Inflammatory macrophage treated with lipopolysaccharide for 4 hours (primary cell): Measurements from ENCODE around the gene HS3ST4.
"Not testable (repeated sequence)": the region's sequence is repeated elsewhere in the genome, so short reads cannot be mapped to it uniquely, and the experiment has no call there.

ENCODE experiments used
- DNase-seq: peaks from one replicate; pipeline ENCODE4 v3.0.0-alpha.2; 2020

The HS3ST4 gene

DNA sequence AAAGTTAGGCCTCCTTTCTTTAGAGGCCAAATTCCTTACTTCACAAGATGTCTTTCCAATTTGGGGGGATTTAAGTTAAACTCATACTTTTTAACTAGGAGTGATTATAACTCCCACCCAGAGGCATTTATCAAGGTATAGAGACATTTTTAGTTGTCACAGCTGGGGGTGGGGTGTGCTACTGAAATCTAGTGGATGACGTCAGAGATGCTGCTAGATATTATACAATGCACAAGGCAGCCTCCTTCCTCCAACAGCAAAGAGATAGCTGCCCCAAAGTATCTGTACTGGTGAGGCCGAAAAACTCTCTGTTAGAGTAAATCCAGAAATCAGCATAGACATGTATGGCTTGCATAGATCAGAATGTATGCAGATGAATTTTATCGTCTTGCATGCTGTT is 324.0 kb downstream of the HS3ST4 start:
- no peak for DNase-seq

DNA sequence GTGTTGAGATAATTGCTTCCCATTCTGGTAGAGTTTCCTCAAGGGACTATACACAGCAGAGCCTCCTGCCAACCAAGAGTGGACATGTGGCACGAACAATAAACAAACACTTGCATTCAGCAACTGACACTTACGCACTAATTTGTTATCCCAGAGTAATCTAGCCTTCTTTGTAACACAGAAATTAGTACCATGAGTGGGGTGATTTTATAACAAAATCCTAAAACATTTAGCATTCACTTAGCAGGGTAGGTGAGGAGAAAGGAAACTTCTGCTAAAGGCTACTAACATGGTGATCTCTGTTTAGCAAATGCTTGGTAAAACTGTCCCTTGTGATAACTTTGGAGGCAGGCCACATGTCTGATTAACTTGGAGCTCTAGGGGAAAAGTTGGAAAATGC is 325.2 kb downstream of the HS3ST4 start:
- no peak for DNase-seq

DNA sequence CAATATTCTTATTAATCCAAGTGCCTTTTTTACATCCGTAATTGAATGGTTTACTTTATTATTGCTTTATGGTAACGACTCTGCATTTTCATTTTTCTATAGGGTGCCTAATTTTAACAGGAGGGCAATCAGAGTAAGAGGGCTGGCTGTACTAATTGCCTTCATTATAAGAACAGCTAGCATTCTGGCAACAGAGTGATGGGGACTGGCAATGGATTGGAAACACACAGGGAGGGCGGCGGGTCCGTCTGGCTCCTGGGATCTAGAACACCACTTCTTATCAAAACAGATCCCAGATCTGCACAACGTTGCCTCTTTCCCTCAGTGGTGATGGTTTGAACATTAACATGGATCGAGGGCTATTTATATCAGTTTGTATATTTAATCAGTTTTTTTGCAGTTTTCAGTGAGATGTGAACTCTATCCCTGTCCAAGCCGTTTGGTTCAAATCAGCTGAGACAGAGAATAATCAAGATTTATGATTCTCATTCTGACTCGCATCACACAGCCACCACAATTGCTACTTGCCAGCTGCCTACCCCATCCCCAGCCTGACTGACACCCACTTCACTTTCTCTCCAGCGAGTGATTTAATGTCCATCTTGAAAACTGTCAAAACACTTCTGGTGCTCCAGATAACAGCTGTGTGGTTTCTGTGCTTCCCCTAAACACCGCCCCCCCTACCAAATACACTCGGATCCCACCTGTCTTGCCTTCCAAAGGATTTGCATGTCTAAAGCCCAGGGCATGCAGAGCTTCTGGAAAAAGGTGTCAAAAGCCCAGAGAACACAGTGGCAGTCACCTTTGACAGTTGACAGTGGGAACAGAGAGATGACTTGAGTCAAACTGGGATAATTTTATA is 327.9 kb downstream of the HS3ST4 start:
- DNase-seq: no peak

DNA sequence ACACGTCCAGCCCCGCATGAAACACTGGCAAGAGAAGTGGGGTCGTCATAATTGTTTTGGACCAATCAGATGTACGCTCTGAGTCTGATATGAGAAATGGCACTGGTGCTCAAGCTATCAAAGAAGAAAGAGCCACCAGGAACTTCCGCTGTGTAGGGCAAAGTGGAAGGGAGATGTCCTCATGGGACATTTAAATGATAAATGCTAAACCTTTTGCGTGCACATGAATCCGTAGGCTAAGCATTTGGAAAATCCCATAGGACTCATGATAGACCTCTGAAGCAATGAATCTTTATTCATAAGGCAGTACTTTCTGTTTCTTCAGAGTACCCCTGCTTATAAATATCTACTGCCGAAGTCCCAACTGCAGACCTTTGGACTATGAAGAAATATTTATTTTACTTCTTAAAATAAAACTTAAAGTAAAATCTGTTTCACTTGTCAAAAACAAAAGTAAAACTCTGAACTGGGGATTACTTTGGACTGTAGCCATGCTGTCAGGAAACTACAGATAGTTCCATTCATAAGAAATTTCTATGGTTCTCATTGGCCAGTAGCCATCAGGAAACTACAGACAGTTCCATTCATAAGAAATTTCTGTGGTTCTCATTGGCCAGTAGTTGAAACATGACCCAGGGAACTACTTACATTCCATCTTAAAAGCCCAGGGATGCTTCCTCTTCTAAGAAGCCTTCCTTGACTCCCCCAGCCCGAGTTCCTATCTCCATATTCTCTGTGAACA is 335.1 kb downstream of the HS3ST4 start:
- DNase-seq: no peak

DNA sequence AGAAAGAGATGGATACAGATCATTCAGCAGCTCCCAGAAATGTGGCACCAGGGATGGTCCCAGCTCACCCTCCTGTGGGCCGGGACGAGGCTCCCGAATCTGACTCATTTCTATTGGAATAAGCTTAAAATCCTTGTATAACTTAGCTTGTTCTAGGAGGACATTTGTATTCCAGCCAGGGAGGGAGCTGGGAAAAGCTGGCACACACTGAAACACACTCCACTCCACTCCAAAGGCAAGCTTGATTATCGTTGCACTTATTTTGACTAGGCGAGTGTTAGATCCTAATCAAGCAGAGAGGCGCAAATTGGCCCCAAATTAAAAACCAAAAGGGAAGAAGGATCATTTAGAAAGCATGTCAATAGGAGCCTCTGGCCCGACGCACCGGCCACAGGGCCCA is 339.5 kb downstream of the HS3ST4 start:
- no peak for DNase-seq

DNA sequence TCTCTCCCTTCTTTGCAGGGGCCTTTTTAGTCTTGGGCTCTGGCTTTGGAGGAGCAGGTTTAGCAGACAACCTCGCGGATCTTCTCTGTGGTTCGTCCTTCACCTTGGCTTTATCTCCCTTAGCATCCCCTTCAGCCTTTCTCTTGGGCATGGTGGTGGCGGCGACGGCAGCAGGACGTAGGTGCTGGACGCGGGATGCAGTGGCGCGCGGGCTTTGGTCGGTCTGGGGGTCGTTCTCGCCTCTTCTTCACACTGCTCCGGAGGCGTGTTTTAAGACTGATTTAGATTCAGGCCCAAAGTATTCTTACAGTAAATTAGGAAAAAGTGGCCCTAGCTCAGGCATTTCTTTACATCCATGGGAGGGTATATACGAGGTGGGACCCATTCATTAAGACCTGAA is 340.9 kb downstream of the HS3ST4 start:
- not testable (repeated sequence) for DNase-seq

DNA sequence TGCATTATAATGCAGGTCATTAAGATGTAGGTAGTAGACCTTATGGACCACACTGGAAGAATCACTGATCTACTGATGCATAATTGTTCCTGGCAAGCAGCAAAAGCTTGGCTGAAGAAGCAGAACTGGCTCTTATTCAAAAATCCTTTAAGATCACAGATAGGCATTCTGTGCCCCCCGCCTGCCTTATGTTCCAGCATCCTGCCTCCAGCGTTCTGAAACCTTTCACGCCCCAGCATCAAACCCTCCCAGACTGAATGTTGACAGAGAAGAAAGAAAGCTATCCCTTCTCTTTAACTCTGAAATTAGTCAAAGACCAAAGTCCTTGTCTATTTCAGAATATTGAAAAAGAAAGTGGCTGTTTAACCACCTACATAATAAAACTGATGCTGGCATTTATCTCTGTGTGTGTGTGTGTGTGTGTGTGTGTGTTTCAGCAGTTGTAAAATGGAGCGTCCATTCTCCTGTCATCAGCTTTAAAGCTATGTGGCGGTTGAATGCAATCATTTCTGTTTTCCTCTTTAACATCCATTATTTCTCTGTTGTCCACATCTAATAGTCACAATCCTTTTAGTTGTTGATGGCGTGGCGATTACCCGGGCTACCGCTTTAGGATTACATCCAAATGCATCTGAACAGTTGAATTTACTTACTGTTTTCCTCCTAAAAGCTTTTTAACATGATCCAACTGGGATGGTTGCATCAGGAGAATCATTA is 350.4 kb downstream of the HS3ST4 start:
- DNase-seq: no peak

DNA sequence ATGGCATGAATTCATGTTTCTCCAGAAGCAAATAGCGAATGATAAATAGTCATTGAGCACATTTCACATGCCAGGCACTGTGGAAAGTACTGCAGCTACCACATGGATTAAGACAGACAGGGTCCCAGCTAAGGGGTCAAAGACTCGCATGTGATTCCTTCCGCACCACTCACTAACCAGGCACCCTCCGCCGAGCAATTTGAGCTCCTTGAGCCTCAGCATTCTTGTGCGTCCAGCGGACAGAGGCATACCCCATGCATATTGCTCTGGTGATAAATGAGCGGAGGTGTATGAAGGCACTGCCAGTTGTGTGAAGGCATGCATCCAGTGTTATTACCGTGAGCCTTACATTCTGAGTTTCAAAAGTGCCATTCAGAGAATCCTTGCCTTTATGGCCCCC is 358.7 kb downstream of the HS3ST4 start:
- DNase-seq: no peak

DNA sequence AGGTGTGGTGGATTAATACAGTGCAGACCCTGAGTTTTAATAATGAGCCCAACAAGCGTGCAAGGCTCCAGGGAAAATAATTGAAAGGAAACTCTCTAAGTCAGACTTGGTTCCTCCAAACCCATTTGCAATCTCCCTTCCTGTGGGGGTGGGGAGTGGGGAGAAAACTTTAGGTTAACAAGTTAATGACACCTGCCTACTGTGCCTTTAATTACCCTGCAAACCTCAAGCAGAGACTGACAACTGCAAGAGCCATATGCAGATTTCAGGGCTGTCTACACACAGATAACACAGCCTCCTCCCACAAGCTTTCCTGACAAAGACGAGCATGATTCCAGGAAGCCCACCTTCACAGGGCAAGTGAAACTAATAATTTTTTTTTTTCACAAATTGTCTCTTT is 359.3 kb downstream of the HS3ST4 start:
- no peak for DNase-seq

DNA sequence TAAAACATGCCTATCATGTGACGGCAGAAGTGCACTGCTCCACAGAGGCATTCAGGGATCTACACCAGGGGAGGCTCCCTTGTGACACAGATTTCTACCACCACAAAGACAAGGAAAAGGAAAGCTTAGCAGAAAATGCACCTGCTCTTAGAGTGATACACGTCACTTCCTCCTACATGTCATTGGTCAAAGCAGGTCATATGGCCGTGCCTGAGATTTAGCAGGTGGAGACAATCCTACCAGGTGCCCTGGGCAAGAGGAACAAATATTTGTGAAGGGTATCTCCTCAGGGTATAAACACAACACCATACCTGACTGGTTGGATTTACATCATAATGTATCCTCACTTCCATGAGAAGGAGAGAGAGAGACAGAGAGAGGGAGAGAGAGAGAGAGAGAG is 362.1 kb downstream of the HS3ST4 start:
- DNase-seq: no peak

DNA sequence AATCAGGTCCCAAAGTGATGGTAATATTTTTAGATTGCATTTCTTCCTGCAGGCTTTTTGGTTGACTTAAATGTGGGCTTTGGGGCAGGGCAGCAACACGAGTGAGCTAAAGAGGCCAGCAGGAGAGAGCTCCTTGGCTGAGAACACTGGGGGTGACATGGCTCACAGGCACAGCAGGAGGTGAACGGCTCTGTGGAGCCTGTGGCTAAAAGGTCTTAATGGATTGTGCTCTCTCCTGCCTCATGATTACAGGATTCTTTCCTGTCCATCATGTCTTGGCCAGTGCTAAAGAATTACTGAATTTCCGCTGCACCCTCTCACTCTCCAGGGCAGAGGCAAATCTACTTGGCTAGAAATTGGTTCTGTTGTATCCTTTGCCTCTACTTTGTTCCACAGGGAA is 366.6 kb downstream of the HS3ST4 start:
- no peak for DNase-seq

DNA sequence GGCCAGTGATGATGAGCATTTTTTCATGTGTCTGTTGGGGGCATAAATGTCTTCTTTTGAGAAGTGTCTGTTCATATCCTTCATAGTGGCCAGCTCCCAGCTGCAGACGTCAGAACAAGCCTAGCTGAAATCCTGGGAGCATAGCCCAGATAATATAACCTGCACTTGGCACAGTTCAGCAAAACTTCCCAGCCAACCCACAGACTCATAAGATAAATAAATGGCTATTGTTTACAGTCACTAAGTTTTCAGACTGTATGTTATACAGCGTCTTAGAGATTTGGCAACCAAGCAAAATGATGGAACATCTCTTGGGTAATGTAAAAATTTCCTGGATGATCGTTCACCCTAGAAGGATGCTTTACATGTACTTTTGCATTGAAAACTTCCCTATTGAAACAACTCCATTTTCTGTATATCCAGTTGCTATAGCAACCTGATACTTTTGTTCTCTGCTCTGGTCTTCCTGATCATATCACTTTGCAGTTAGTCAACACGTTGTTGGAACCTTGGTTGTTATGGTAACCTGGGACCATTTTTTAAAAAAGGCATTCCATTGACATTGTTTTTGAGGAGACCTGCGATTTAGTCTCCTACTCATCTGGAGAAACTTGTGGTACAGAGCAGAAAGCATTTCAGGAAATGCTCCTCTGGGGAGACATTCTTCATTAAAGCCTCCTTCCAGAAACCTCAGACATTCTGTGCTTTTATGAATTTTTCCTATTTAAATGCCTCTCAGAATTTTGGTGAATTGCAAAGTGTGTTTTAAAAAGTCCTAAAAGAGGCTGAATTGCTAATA is 378.7 kb downstream of the HS3ST4 start:
- no peak for DNase-seq

DNA sequence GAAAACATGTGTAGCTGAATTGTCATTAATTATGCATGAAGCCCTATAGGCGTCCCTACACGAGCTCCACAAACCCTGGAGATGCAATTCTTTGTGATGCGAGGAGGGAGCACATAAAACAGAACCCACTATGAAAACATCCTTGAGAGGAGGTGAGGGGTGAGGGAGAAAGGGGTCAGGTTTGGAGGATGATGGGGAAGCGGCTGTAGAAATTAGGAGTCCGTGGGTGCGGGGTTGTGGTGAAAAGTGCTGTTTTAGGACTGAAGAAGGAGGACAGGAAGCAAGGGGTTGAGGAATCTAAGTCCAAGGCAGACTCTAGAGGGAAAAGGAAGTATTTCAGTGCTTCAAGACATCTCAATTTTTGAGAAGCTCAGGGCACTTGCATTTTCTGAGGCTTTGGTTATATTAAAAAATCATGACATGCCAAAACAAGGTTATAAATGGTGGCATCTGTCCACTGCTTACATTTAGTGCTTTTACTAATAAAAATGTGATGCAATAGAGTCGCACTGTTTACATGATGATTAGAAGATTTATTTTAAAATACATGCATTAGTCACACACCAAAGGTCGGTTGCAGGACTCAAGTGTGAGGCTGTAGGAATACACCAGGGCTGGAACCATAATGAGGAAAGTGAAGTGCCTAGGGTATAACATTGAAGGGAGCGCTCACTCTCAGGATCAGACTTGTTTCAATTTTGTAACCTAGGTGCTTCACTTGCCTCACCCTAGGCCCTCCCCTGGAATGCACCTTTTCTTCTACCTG is 379.5 kb downstream of the HS3ST4 start:
- DNase-seq: no peak

DNA sequence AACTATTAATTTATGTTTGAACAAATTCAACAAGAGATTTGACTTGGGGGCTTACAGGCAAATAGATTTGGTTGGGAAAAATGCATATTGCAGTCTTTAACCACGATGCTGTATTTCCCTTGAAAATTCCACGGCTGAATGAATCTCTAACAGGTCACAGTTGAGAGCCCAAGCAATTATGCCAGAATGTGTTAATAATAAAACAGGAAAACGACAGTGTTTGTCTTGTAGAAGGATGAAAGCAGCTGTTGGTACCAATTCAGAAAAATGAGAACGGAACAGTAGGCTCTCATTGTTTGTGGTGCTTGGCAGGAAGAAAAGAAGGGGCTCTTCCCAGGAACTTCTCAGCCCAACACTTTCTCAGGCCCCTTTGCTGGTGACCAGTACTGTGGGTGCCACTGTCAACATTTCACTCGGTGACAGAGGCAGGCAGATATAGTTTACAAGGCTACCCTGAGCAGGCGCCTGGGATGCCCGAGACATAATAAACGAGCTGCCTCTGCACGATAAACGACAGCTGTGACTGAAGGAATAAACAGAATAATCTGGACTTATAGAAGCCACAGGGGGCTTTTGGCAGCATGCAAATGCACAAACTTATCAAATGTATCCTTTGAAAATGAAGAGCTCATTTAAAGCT is 387.1 kb downstream of the HS3ST4 start:
- no peak for DNase-seq

DNA sequence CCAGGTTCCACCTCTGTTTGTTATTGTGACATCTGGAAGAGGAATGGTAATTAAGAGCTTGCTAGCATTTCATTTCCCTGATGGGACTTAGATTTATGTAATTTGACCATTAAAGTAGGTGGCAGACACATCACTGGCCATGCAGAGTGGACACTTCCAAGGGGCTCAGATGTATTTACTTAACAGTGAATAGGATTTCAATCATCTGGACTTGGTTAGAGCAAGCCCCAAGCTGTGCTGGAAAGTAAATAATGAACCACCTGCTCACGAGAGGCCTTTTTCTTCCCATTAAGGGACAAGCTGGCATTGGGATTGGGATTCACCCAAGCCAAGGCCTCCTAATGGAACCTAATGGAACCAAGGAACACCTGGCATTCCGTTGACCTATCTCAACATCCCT is 395.3 kb downstream of the HS3ST4 start:
- DNase-seq: no peak

DNA sequence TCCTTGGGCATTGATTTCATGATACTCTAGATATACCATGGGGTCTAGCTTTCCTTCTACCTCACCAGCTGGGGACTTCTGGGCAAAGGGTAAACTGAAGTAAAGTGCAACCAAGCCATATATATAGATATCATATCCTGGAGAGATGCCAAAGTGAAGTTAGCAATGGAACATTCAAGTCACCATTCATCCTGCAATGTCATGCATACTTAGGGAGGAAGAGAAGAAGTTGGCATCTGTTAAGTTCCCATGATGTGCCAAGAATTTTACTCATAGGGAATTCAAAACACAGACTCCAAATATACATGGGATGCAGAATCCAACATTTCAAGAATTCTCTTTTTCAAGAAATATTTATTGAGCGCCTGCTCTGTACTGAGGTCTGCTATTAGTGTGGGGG is 399.8 kb downstream of the HS3ST4 start:
- DNase-seq: no peak

DNA sequence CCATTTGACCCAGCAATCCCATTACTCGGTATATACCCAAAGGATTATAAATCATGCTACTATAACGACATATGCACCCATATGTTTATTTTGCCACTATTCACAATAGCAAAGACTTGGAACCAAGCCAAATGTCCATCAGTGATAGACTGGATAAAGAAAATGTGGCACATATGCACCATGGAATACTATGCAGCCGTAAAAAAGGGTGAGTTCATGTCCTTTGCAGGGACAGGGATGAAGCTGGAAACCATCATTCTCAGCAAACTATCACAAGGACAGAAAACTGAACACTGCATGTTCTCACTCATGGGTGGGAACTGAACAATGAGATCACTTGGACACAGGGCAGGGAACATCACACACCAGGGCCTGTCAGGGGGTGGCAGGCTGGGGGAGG is 406.4 kb downstream of the HS3ST4 start:
- DNase-seq: not testable (repeated sequence)

DNA sequence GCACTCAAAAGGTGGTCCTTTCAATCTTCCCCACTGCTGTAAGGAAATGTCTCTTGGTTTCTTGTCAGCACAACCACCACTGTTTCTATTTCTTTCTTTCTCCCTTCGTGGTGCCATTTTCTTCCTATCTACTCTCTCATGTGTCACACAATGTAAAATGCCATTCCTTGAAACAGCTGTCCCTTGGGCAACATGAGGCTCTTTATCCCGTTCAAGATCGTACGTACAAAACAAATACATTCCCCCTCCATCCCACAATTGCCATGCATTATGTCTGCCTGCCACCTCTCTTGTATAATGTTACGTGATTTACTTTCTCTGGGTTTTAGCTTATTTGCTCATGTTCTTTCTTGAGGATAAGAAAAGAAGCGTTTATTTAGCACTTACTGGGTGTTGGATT is 410.6 kb downstream of the HS3ST4 start:
- no peak for DNase-seq

DNA sequence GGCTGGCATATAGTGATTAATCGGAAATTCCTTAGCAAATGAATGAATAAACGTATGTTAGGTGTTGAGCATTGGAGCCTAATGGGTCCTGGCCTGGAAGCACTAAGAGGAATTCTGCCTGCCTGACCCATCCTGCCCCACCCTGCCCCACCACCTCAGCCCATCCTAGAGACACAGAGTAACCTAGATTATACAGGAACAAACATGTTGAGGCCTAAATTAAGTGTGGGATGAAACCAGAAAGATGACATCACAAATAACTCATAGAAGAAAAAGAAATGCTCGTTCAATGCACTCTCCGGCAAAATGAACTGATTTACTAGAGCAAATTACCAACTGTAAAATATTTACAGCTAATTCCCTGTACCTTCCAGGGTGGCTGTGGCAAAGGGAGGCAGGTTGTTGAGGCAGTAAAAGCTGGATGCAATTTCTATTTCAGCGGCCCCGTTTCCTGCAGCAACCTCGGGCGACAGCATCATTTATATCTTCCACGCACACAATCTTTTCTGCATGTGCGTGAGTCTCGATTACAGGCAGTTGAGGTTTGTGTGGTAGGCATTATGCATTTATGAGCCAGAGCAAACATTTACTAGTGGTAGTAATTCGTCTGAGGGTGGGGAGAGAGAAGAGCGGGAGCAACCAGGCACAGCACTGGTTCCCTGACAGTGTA is 417.2 kb downstream of the HS3ST4 start:
- DNase-seq: no peak

DNA sequence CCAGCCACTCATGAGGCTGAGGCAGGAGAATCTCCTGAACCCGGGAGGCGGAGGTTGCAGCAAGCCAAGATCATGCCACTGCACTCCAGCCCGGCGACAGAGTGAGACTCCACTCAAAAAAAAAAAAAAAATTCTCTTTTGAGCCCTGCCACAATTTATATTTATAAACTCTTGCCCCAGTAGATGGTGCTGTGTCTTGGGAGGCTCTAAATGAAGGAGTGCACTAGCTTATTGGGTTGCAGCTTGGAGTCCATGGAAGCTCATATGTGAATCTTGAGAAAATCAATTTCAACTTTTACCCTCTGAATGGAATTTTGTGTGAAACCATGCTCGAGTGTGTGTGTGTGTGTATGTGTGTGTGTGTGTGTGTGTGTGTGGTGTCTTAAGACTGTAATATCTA is 420.1 kb downstream of the HS3ST4 start:
- no peak for DNase-seq

DNA sequence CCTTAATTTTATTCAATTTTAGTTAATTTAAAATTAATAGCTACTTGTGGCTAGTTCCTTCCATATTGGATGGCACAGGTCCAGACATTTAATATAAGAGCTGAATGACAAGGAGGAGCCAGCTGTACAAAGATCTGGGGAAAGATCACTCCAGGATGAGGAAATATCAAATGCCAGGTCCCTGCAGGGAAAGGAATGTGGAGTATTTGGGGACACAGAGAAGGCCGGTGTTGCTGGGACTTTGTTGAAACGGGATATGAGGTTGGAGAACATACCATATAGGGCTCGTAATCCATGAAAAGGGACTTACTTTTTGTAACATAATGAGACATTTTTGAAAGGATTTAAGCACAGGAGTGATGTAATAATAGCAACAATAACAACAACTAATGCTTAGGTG is 426.8 kb downstream of the HS3ST4 start:
- DNase-seq: no peak
